Melanocyte of skin (primary cell): ENCODE data around the gene CAVIN1. TPM values are rescaled to one million over a fixed set of nuclear protein-coding genes. Genes with fewer than 3 reads are reported as not detected.

ENCODE experiments used
- small RNA-seq, 2 donors: library from RNA; depleted of rRNA; stranded (forward); fragments of <200 nt; gene quantifications; one replicate each; pipeline ENCODE3, GENCODE V24; 2012
- total RNA-seq, 2 donors: library from RNA; depleted of rRNA; stranded (reverse); fragments of >200 nt; gene quantifications; 2 replicates each; pipeline ENCODE4 v1.2.3, GENCODE V29; 2012

The CAVIN1 gene, protein sequence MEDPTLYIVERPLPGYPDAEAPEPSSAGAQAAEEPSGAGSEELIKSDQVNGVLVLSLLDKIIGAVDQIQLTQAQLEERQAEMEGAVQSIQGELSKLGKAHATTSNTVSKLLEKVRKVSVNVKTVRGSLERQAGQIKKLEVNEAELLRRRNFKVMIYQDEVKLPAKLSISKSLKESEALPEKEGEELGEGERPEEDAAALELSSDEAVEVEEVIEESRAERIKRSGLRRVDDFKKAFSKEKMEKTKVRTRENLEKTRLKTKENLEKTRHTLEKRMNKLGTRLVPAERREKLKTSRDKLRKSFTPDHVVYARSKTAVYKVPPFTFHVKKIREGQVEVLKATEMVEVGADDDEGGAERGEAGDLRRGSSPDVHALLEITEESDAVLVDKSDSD
- total RNA-seq: 100 to 1,000 TPM; 118 to 153 TPM

DNA sequence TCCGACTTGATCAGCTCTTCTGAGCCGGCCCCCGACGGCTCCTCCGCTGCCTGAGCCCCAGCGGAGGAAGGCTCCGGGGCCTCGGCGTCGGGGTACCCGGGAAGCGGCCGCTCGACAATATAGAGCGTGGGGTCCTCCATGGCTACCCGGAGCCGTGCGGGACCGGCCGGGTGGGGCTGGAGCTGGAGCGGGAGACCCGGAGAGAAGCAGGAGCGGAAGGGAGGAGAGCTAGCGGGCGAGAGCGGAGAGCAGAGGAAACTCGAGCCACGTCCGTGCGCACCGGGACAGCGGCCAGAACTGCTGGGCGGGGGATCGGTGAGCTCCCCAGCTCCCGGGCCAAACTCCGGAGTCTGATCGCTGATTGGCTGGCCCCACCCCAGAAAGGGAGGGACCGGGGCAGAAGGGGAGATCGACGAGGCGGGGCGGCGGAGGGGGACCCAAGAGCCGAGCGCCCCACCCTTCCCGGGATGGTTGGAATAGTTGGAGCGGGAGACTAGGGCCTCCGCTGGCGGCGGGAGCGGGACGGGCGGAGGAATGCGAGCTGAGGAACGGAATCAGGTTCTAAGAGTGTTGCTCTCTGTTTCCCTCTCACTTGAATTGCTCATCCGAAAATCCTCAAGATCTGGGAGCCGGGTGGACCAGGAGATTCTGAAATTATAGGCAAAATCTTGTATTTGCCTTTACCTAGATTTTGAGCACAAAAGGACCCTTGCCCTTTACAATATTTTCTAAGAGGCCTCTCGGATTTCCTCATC is at the start of gene CAVIN1:
TSS of gene CAVIN1 (minus strand) at position 299 of the 755 bp plus-strand sequence. CDS start at position 140, 159 bp downstream.

GRCh38 chr17:42458497-42459255 is 35.6 kb upstream of the CAVIN1 start, which contains the start of gene ATP6V0A1:
ATP6V0A1 (plus strand) TSS chr17:42458878; CDS start chr17:42460895, 2,017 bp downstream.

GRCh38 chr17:42388381-42389134 is 34.5 kb downstream of the CAVIN1 start, which contains the start of gene STAT3:
STAT3 (minus strand) TSS chr17:42388442; CDS start chr17:42348516, 39,926 bp downstream.

Small RNA genes lying within 50 kb of the gene (small RNA-seq; reads per million reads assigned to genes)
- gene RNU7-97P: 0 reads per million in 2 donors

Other genes starting within 250 kb of the CAVIN1 start
- gene KCNH4, start 242.1 kb downstream of the CAVIN1 start, total RNA-seq: not detected
- gene HCRT, start 237.8 kb downstream of the CAVIN1 start, total RNA-seq: not detected
- 10 to 100 TPM; 28.2 to 30.6 TPM for gene GHDC, start 228.8 kb downstream of the CAVIN1 start, total RNA-seq
- 10 to 100 TPM; 18.6 to 25.3 TPM for gene STAT5B, start 146.9 kb downstream of the CAVIN1 start, total RNA-seq
- 10 to 100 TPM; 52.0 to 64.6 TPM for gene STAT5A, start 134.8 kb downstream of the CAVIN1 start, total RNA-seq
- 100 to 1,000 TPM; 142 to 172 TPM for gene STAT3, start 34.8 kb downstream of the CAVIN1 start, total RNA-seq
- 100 to 1,000 TPM; 108 to 158 TPM for gene ATP6V0A1, start 35.6 kb upstream of the CAVIN1 start, total RNA-seq
- 10 to 100 TPM; 43.6 to 83.6 TPM for gene NAGLU, start 113.0 kb upstream of the CAVIN1 start, total RNA-seq
- gene HSD17B1, start 129.7 kb upstream of the CAVIN1 start, total RNA-seq: 1 to 10 TPM in 1 of 2 donors, under 1 TPM in 1; 1.00 to 1.0 TPM
- 10 to 100 TPM; 19.6 to 32.6 TPM for gene COASY, start 138.9 kb upstream of the CAVIN1 start, total RNA-seq
- gene MLX, start 143.8 kb upstream of the CAVIN1 start, total RNA-seq: 10 to 100 TPM; 39.6 to 55.3 TPM
- gene PSMC3IP, start 154.5 kb upstream of the CAVIN1 start, total RNA-seq: 1 to 10 TPM; 7.9 to 9.0 TPM
- gene RETREG3, start 186.1 kb upstream of the CAVIN1 start, total RNA-seq: 10 to 100 TPM; 69.3 to 91.9 TPM
- 100 to 1,000 TPM in 1 of 2 donors, 10 to 100 TPM in 1; 49.2 to 131 TPM for gene TUBG1, start 186.4 kb upstream of the CAVIN1 start, total RNA-seq
- 10 to 100 TPM; 11.3 to 16.9 TPM for gene TUBG2, start 236.0 kb upstream of the CAVIN1 start, total RNA-seq